22Rv1 (cell line): ENCODE results near the gene TAOK1.

Experiments
- H3K27ac ChIP-seq: fragments of 450-650 bp; 2 replicates; pipeline ENCODE4 v1.5.1; 2017
- ZFX ChIP-seq: fragments of 450-650 bp; IDR thresholded peaks from 2 replicates; pipeline ENCODE4 v1.6.1; 2017; ENCODE audit warnings: antibody characterized with exemption, borderline replicate concordance
- TF ChIP-seq, protein P1 (sequence below): fragments of 450-650 bp; IDR thresholded peaks from 2 replicates; pipeline ENCODE4 v1.5.1; 2017; ENCODE audit warnings: mild to moderate bottlenecking

The TAOK1 gene

DNA sequence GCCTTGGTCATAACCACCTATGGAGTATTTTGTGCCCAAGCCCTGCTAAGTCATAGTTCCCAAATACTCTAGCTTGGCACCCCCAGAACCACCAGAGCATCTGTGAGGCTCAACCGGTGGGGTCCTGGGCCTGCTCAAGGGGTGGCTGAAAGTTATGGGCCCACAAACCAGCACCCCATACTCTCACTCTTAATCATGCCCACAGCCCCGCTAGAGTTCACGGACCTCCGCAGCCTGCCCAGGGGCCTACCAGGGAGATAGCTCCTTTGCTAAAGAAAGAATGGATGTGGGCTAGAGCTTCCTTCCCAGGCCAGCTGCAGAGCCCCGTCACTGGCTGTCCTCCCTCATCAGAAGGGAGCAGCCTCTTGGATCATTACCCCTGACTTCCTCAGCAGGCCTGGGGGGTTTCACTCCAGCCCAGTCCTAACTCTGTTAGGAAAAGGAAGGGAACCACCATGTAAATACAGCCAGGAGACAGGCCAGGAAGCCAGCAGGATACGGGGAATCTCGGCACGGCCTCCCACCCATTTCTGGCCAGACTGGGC, 197.9 kb downstream of the TAOK1 start:
- no peak for TF ChIP-seq ZFX
- TF ChIP-seq, protein P1, sequence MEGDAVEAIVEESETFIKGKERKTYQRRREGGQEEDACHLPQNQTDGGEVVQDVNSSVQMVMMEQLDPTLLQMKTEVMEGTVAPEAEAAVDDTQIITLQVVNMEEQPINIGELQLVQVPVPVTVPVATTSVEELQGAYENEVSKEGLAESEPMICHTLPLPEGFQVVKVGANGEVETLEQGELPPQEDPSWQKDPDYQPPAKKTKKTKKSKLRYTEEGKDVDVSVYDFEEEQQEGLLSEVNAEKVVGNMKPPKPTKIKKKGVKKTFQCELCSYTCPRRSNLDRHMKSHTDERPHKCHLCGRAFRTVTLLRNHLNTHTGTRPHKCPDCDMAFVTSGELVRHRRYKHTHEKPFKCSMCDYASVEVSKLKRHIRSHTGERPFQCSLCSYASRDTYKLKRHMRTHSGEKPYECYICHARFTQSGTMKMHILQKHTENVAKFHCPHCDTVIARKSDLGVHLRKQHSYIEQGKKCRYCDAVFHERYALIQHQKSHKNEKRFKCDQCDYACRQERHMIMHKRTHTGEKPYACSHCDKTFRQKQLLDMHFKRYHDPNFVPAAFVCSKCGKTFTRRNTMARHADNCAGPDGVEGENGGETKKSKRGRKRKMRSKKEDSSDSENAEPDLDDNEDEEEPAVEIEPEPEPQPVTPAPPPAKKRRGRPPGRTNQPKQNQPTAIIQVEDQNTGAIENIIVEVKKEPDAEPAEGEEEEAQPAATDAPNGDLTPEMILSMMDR: no peak
- H3K27ac ChIP-seq: peak overlapping the region; percentile 98

DNA sequence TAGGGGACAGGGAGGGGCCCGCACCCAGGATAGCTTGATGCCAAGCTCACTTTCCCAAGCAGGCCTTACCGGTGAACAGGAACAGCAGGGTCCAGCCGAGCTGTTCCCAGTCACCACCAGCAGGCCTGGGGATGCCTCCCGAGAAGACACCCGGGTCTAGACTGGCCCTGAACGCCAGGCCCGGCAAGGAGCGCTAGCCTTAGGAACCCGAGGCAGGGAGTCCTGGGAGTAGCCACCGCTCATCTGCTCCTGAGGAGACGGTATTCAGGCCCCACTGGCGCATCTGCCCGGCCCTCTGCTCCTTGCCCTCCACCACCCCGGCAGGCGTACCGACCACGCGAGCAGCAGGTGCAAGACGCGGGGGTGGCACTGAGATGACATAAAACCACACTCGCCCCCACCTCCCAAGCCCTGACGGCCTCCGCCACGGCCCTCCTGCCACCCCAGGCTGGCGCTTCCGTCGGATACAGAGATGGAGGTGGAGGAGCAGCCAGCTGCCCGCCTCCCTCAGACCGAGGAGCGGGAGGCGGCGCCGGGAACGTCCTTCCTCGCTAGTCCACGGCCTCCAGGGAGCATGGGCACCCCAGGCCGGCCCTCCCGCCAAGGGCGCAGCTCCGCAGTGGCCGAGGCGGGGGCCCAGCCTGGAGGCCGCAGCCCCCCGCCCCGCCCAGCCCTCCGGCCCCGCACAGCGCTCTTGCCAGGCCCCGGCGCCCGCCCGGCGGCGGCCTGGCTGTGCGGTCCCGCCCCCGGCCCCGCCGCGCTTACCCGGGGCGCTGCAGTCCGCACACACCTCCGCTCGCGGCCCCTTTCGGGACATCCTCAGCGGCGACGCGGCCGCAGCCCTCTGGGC, 198.6 kb downstream of the TAOK1 start:
- TF ChIP-seq, protein P1: no peak
- TF ChIP-seq ZFX: no peak
- peak overlapping the region; percentile 98 for H3K27ac ChIP-seq

GRCh38 chr17:29589524-29590410, 199.6 kb downstream of the TAOK1 start, which contains the start of gene GIT1:
Gene GIT1, minus strand, starts transcription at chr17:29589648. Its CDS starts 270 bp downstream, at chr17:29589378.
- H3K27ac ChIP-seq: peak within 1 kb of the TSS; percentile 98
- TF ChIP-seq ZFX: no peak
- TF ChIP-seq, protein P1: no peak

GRCh38 chr17:29590411-29591145, 200.4 kb downstream of the TAOK1 start:
- H3K27ac ChIP-seq: peak overlapping the region; percentile 98
- TF ChIP-seq, protein P1: no peak
- TF ChIP-seq ZFX: no peak

- TF ChIP-seq ZFX: no peak
- TF ChIP-seq, protein P1: no peak
- H3K27ac ChIP-seq: peak overlapping the region; percentile 98
Observed at GRCh38 chr17:29591146-29591736, 201.1 kb downstream of the TAOK1 start.
